GM12801 (cell line): ENCODE results near the gene ITPK1.

ENCODE experiments used
- CTCF ChIP-seq: IDR thresholded peaks from one replicate; pipeline ENCODE4 v1.5.1; 2011; ENCODE audit warnings: control low read depth; ENCODE audit not compliant: insufficient read length; ENCODE audit errors: extremely low read depth

ITPK1 gene

GRCh38 chr14:92962831-92963095 is 153.0 kb downstream of the ITPK1 start:
- TF ChIP-seq CTCF, result no peak

GRCh38 chr14:92962031-92962830 is 153.5 kb downstream of the ITPK1 start:
- TF ChIP-seq CTCF, result no peak

GRCh38 chr14:92961567-92961855 is 154.2 kb downstream of the ITPK1 start:
- TF ChIP-seq CTCF, result no peak

GRCh38 chr14:92960706-92961566 is 154.8 kb downstream of the ITPK1 start:
- no peak for TF ChIP-seq CTCF

- no peak for TF ChIP-seq CTCF
Observed at GRCh38 chr14:92959761-92960680, 155.7 kb downstream of the ITPK1 start.

- TF ChIP-seq CTCF, result no peak
Observed at GRCh38 chr14:92959189-92959531, 156.6 kb downstream of the ITPK1 start.
